KOPT-K1 (cell line): ENCODE results near the gene MEX3A.

Experiments used
- H3K27ac ChIP-seq: fragments of 200-600 bp; sonication (generic); 2 replicates; pipeline ENCODE4 v1.5.1; 2016; ENCODE audit warnings: antibody characterized with exemption, mild to moderate bottlenecking, low read depth, low read length; ENCODE audit not compliant: poor library complexity, severe bottlenecking
- H3K36me3 ChIP-seq: fragments of 200-600 bp; sonication (generic); 2 replicates; pipeline ENCODE4 v1.5.1; 2017; ENCODE audit warnings: antibody characterized with exemption, mild to moderate bottlenecking, low read length, moderate library complexity; ENCODE audit not compliant: insufficient read depth
- H3K9me3 ChIP-seq: fragments of 200-600 bp; sonication (generic); 2 replicates; pipeline ENCODE4 v1.5.1; 2017; ENCODE audit warnings: antibody characterized with exemption, low read length, mild to moderate bottlenecking; ENCODE audit not compliant: insufficient read depth, poor library complexity, severe bottlenecking

Gene MEX3A

DNA sequence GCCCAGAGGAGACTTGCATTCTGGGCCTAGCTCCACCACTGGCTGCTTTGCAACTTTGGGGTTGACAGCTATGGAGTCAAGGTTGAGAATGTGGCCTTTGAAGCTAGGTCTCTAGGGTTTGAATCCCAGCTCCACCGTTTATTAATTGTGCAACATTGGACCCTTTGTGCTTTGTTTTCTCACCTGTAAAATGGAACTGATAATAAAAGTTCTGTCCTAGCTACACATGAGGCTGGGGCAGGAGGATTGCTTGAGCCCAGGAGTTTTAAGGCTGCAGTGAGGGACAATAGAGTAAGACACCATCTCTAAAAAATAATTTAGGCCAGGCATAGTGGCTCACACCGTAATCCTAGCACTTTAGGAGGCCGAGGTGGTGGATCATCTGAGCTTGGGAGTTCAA, 17.0 kb upstream of the MEX3A start:
- no peaks in the 10 kb centered on the region for H3K36me3 ChIP-seq
- no peaks in the 10 kb centered on the region for H3K9me3 ChIP-seq
- no peak overlapping the region for H3K27ac ChIP-seq

DNA sequence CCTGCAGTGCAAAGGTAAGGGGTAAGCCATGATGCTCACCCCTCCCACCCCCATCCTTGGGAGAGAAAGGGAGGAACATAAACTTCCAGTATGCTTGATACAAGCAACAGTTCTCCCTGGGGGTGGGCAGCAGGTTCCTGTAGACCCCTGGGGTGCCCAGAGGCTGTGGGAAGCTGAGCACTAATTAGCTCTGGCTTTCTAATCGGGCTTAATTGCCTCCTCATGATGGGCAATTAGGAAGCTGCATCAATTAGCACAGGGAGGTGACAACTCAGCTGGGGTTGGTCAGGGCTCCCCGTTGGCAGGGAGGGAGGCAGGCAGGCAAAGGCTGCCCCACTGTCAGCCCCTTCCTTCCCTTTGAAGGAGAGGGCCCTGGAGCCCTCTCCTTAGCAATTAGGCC, 16.5 kb upstream of the MEX3A start:
- H3K36me3 ChIP-seq, result no peaks in the 10 kb centered on the region
- H3K9me3 ChIP-seq, result no peaks in the 10 kb centered on the region
- H3K27ac ChIP-seq, result no peak overlapping the region

- Histone ChIP-seq H3K36me3 (no peaks in the 10 kb centered on the region), H3K27ac (no peak overlapping the region), H3K9me3 (no peaks in the 10 kb centered on the region)
These were observed 15.4 kb upstream of the MEX3A start for GRCh38 chr1:156097499-156098178.

DNA sequence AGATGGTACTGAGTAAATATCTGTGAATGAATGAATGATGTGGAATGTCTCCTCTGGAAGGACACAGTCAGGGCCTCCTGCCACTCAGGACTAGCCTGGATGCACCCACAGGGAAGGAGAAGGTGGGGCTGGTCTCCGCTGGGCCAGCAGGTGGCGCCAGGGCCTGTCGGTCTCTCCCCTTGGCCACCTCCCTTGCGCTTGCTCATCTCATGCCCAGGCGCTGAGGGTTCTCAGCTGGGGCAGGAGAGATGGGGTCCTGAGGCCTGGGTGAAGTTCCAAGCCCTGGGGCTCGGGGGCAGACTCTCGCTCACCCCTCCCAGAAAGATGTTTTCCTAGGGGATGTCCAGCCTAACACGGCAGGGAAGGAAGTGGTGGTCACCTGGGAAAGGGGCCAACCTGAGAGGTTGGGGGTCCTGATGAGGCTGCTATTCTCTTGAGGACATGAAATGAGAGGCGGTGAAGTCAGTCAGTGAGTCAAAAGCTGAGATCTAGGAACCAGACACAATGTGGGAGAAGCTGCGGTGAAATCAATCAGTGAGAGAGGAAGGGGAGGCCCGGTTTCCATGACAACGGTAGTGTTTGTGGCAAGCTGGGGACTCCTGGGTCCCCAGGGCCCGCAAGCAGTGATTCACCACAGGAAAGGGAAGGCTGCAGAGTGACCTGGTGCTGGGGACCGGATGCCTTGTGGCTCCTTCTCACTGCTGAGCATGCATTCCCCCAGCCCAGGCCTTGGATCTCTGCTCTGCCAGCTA, 14.6 kb upstream of the MEX3A start:
- H3K36me3 ChIP-seq, result no peaks in the 10 kb centered on the region
- H3K9me3 ChIP-seq, result no peaks in the 10 kb centered on the region
- H3K27ac ChIP-seq, result no peak overlapping the region

- no peak overlapping the region for H3K27ac ChIP-seq
- no peaks in the 10 kb centered on the region for H3K9me3 ChIP-seq
- H3K36me3 ChIP-seq, result no peaks in the 10 kb centered on the region
These were observed 13.7 kb upstream of the MEX3A start for GRCh38 chr1:156095906-156096508.

DNA sequence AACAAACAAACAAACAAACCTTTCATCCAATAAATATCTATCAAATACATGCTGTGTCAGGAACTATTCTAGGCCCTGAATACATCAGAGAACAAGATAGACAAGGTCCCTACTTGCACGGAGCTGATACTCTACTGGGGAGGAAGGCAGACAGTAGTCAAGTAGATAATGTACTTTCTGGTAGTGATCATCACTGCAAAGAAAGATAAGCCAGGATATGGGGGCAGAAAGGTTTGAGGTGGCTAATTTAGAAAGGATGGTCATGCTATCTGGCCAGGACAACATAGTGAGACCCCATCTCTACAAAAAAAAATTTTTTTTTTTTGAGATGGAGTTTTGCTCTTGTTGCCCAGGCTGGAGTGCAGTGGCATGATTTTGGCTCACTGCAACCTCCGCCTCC, 9.3 kb upstream of the MEX3A start:
- Histone ChIP-seq H3K9me3 (no peaks in the 10 kb centered on the region), H3K27ac (no peak overlapping the region), H3K36me3 (no peaks in the 10 kb centered on the region)

- Histone ChIP-seq H3K27ac (no peak overlapping the region), H3K9me3 (no peaks in the 10 kb centered on the region), H3K36me3 (no peaks in the 10 kb centered on the region)
These were observed 8.5 kb upstream of the MEX3A start for GRCh38 chr1:156090840-156091188.

DNA sequence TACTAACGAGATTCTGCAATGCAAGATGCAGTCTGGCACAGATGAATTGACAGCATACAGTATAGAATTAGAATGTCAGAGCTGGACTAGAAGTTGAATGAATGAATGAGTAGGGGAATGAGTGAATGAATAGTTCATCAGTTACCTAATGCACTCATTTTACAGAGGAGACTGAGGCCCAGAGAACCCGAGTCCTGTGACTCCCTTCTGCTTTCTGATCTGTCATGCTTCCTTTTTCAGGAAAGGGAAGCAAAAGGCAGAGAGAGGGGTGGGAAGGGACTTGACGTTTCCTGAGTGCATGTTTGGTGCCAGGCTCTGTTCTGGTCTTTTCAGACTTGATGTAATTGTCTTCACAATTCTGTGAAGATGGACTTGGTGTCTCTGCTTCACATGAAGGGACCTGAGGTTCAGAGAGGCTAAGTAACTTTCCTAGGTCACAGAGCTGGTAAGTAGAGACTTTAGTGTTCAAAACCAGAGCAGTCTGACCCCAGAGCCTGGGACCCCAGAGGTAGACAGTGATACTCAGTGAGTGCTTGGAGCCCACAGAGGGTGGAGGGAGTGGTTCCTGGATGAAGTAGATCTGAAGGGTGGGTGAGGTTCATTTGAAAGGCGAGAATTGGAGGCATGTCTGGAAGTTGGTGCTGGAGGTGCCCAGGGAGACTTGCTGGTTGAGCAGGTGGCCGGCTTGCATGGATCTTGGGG, 8.0 kb upstream of the MEX3A start:
- Histone ChIP-seq H3K36me3 (no peaks in the 10 kb centered on the region), H3K9me3 (no peaks in the 10 kb centered on the region), H3K27ac (no peak overlapping the region)

DNA sequence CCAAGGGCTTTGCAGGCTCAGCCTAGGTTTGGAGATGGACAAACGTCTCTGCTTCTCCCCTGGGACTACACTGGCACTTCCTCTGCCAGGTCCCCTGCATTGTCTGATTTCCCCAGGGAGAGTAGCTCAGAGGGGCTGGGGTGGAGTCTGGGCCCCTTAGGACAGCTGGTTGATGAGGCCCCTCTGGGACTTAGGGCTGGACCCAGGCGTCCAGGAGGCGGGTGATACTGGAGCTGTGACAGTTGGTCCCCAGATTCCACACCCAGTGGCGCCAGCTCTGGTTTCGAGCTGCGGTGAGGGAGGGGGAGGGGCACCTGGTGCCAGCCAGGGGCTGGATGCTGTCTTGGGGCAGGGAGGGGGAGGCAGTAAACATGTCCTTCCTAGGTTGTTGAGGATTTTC, 7.4 kb upstream of the MEX3A start:
- no peaks in the 10 kb centered on the region for H3K36me3 ChIP-seq
- H3K27ac ChIP-seq, result no peak overlapping the region
- no peaks in the 10 kb centered on the region for H3K9me3 ChIP-seq

- Histone ChIP-seq H3K9me3 (no peaks in the 10 kb centered on the region), H3K27ac (no peak overlapping the region), H3K36me3 (no peaks in the 10 kb centered on the region)
These were observed 4.0 kb upstream of the MEX3A start for GRCh38 chr1:156086256-156086662.

DNA sequence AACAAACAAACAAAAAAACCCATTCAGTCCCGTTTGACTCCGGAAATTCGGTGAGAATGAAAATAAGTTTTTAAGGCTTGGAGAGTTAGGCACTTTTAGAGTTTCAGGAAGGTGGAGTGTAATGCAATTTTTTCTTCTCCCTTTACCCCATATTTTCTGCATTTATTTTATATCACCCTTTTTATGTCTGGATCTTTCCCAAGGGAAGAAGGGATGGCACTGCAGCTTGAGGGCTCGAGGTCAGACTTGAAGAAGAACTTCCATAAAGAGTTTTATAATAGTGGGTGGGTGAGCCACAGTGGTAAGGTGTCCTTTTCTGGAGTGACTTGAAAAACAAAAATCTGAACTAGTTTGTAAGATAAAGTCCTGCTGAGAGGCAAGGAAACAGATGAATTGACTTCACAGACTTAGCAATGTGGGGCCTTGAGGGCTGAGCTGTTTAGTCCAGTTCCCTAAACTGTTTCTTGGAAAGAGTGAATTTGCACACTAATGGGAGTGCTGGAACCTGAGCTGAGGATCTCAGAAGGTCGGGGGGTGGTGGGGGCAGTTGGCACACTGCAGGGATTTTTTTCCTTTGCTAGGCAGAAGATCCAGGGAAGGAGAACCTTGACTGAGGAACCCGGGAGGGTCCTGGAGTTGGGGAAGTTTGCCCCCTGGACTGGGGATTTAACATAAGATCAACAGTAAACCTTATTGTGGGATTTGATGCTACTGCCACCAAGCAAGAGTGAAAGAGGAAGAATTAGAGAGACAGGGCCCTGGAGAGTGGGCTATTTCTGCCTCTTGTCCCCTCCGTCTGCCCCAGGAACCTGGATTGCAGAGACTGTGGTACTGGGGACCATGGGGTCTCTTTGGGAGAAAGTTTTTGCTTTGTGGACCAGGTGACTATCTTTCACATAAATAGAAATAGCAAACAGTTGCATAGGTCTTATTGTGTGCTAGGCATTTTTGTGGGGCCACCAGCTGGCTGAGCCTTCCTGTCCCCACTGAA, 1.8 kb upstream of the MEX3A start:
- Histone ChIP-seq H3K36me3 (no peaks in the 10 kb centered on the region), H3K27ac (no peak overlapping the region)

DNA sequence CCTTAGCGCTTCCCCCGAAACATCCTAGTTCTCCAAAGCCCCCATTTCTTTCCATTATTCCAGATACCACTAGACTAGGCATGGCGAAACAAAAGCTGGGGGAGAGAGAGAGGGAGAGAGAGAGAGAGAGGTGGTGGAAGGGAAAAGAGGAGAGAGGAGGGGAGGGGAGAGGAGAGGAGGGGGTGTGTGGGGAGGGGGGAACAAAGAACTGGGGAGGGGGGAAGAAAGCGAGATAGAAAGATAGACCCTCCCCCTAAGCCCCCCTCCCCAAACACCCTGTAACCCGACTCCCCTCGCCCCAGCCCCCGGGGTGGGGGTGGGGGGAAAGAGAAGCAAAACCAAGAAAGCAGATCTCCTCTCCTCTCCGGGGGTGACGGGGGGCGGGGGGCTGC, 352 bp downstream of the MEX3A start:
- no peaks in the 10 kb centered on the region for H3K9me3 ChIP-seq
- H3K27ac ChIP-seq, result peak overlapping the region; percentile 4

More for the DNA sequence above, 1.8 kb upstream of the MEX3A start:
- H3K9me3 ChIP-seq, result no peaks in the 10 kb centered on the region

GRCh38 chr1:156081180-156081916, 917 bp downstream of the MEX3A start:
- H3K36me3 ChIP-seq, result peaks cover 2% of the 10 kb centered on the region; the same call in 1 of the 2 replicates
- no peaks in the 10 kb centered on the region for H3K9me3 ChIP-seq
- H3K27ac ChIP-seq, result no peak overlapping the region

More for the DNA sequence above, 352 bp downstream of the MEX3A start:
- no peaks in the 10 kb centered on the region for H3K36me3 ChIP-seq

GRCh38 chr1:156080863-156081179, 1.4 kb downstream of the MEX3A start:
- H3K9me3 ChIP-seq, result no peaks in the 10 kb centered on the region
- peaks cover 6% of the 10 kb centered on the region; the same call in 1 of the 2 replicates for H3K36me3 ChIP-seq
- no peak overlapping the region for H3K27ac ChIP-seq
